GM23338 (cell line): ENCODE data around the gene TOMM7. TPM values are rescaled to one million over a fixed set of nuclear protein-coding genes. Genes with fewer than 3 reads are reported as not detected.

ENCODE experiments used
- ATAC-seq: fragments of 200-7000 bp; cut with Tn5 transposase; 3 replicates; pipeline ENCODE4 v1.9.1; 2020
- DNase-seq: peaks from one replicate; pipeline ENCODE4 v3.0.0-alpha.2; 2015; ENCODE audit warnings: low spot score
- H2AFZ ChIP-seq: fragments of 200-600 bp; sonication (generic); 2 replicates; pipeline ENCODE4 v1.8.0; 2016; ENCODE audit warnings: antibody characterized with exemption, mild to moderate bottlenecking, moderate library complexity
- H3F3A ChIP-seq: fragments of 200-600 bp; sonication (generic); replicated peaks from 2 replicates; pipeline ENCODE4 v1.8.0; 2017; ENCODE audit warnings: antibody characterized with exemption, mixed run types, low read depth
- H3K27ac ChIP-seq: fragments of 200-600 bp; sonication (generic); 2 replicates; pipeline ENCODE4 v1.6.1; 2016; ENCODE audit warnings: low read depth
- H3K27me3 ChIP-seq: fragments of 200-600 bp; sonication (generic); 2 replicates; pipeline ENCODE4 v1.8.0; 2016; ENCODE audit warnings: mild to moderate bottlenecking, mixed run types, moderate library complexity; ENCODE audit not compliant: insufficient read depth
- H3K36me3 ChIP-seq: fragments of 200-600 bp; sonication (generic); 2 replicates; pipeline ENCODE4 v1.8.0; 2016; ENCODE audit warnings: mild to moderate bottlenecking; ENCODE audit not compliant: insufficient read depth
- H3K4me1 ChIP-seq: fragments of 200-600 bp; sonication (generic); 2 replicates; pipeline ENCODE4 v1.8.0; 2016; ENCODE audit warnings: mild to moderate bottlenecking, moderate library complexity; ENCODE audit not compliant: insufficient read depth
- H3K4me2 ChIP-seq: fragments of 200-600 bp; sonication (generic); 2 replicates; pipeline ENCODE4 v1.7.1; 2017; ENCODE audit warnings: mixed run types
- H3K4me3 ChIP-seq: fragments of 200-600 bp; sonication (generic); 2 replicates; pipeline ENCODE4 v1.6.1; 2016; ENCODE audit warnings: mixed run types
- H3K79me2 ChIP-seq: fragments of 200-600 bp; sonication (generic); replicated peaks from 2 replicates; pipeline ENCODE4 v1.8.0; 2017; ENCODE audit warnings: mild to moderate bottlenecking; ENCODE audit not compliant: insufficient read depth
- H3K9me2 ChIP-seq: fragments of 200-600 bp; sonication (generic); 2 replicates; pipeline ENCODE4 v1.8.0; 2017; ENCODE audit not compliant: insufficient read depth
- H4K20me1 ChIP-seq: fragments of 200-600 bp; sonication (generic); replicated peaks from 2 replicates; pipeline ENCODE4 v1.8.0; 2017; ENCODE audit warnings: mild to moderate bottlenecking; ENCODE audit not compliant: insufficient read depth
- H3K27ac Mint-ChIP-seq: 2 replicates; pipeline ENCODE4 v1.8.0; 2020; ENCODE audit warnings: inconsistent platforms, mild to moderate bottlenecking, moderate library complexity, mixed read lengths
- H3K27me3 Mint-ChIP-seq: 3 replicates; pipeline ENCODE4 v1.8.0; 2022; ENCODE audit warnings: low read depth, mild to moderate bottlenecking, moderate library complexity, mixed read lengths, inconsistent platforms; ENCODE audit not compliant: insufficient read depth, poor library complexity
- H3K36me3 Mint-ChIP-seq: 3 replicates; pipeline ENCODE4 v1.8.0; 2021; ENCODE audit warnings: low read depth, mild to moderate bottlenecking, inconsistent platforms, moderate library complexity, mixed read lengths
- H3K4me1 Mint-ChIP-seq: 3 replicates; pipeline ENCODE4 v1.8.0; 2020; ENCODE audit warnings: mild to moderate bottlenecking, inconsistent platforms, mixed read lengths
- H3K4me3 Mint-ChIP-seq: 3 replicates; pipeline ENCODE4 v1.8.0; 2021; ENCODE audit warnings: moderate library complexity, mild to moderate bottlenecking, inconsistent platforms, mixed read lengths
- H3K9me3 Mint-ChIP-seq: 3 replicates; pipeline ENCODE4 v1.8.0; 2020; ENCODE audit warnings: moderate library complexity, mild to moderate bottlenecking, inconsistent platforms, mixed read lengths
- CREB1 ChIP-seq: fragments of 250-450 bp; sonication (Bioruptor Pico); IDR thresholded peaks from 2 replicates; pipeline ENCODE4 v1.5.0; 2020; ENCODE audit warnings: low read depth, mild to moderate bottlenecking, moderate library complexity
- EZH2 ChIP-seq: fragments of 200-600 bp; sonication (generic); IDR thresholded peaks from one replicate; pipeline ENCODE4 v1.8.0; 2017; ENCODE audit warnings: antibody characterized with exemption, mild to moderate bottlenecking, low read depth; ENCODE audit not compliant: unreplicated experiment
- EZH2phosphoT487 ChIP-seq: fragments of 200-600 bp; sonication (generic); IDR thresholded peaks from one replicate; pipeline ENCODE4 v1.8.1; 2018; ENCODE audit warnings: antibody characterized with exemption; ENCODE audit not compliant: unreplicated experiment
- JUNB ChIP-seq: IDR thresholded peaks from one replicate; pipeline ENCODE4 v1.6.1; 2016; ENCODE audit warnings: antibody characterized with exemption; ENCODE audit not compliant: unreplicated experiment
- POLR2AphosphoS5 ChIP-seq: IDR thresholded peaks from 2 replicates; pipeline ENCODE4 v1.6.1; 2016; ENCODE audit warnings: antibody characterized with exemption, low read depth
- REST ChIP-seq: IDR thresholded peaks from one replicate; pipeline ENCODE4 v1.6.1; 2018; ENCODE audit warnings: antibody characterized with exemption; ENCODE audit not compliant: unreplicated experiment
- STAT1 ChIP-seq: IDR thresholded peaks from one replicate; pipeline ENCODE4 v1.6.1; 2016; ENCODE audit warnings: antibody characterized with exemption; ENCODE audit not compliant: unreplicated experiment
- ZNF114 ChIP-seq: fragments of 250-450 bp; sonication (Bioruptor Pico); IDR thresholded peaks from 2 replicates; pipeline ENCODE4 v1.5.0; 2020; ENCODE audit warnings: mild to moderate bottlenecking, moderate library complexity
- ZNF331 ChIP-seq: fragments of 250-450 bp; sonication (Bioruptor Pico); IDR thresholded peaks from 2 replicates; pipeline ENCODE4 v1.5.0; 2020; ENCODE audit warnings: low read depth, mild to moderate bottlenecking, moderate library complexity
- ZNF462 ChIP-seq: fragments of 250-450 bp; sonication (Bioruptor Pico); IDR thresholded peaks from 2 replicates; pipeline ENCODE4 v1.5.0; 2020; ENCODE audit warnings: mild to moderate bottlenecking, moderate library complexity
- polyA plus RNA-seq: library from polyadenylated mRNA; unstranded; fragments of >200 nt; fragmentation: Nextera tagmentation; extraction: Ambion mirVana; gene quantifications from 2 replicates; pipeline ENCODE4 v1.2.1, GENCODE V29; 2016
- total RNA-seq: library from RNA; depleted of rRNA; stranded (reverse); fragments of >200 nt; shearing (Covaris generic); gene quantifications from 2 replicates; pipeline ENCODE4 v1.2.3, GENCODE V29; 2014

Gene TOMM7
- total and polyA plus RNA-seq, 2 experiments from 2014 or later: 164 to 920 TPM

GRCh38 chr7:22846961-22847360 lies 24.3 kb upstream of the TOMM7 start:
- Histone ChIP-seq H3K4me1 (peaks cover 26% of the 10 kb centered on the region), H3K79me2 (no peaks in the 10 kb centered on the region), H3K36me3 (no peaks in the 10 kb centered on the region), H3K27ac (no peak overlapping the region), H4K20me1 (no peaks in the 10 kb centered on the region), H3F3A (no peaks in the 10 kb centered on the region), H2AFZ (no peak overlapping the region), H3K4me2 (no peak overlapping the region), H3K9me2 (no peaks in the 10 kb centered on the region), H3K27me3 (no peaks in the 10 kb centered on the region), H3K4me3 (no peak overlapping the region)
- no peak overlapping the region for H3K4me3 Mint-ChIP-seq
- H3K9me3 Mint-ChIP-seq: peaks cover 7% of the 10 kb centered on the region; the same call in 1 of the 3 replicates
- ATAC-seq (no peak), DNase-seq (no peak)
- no peak for TF ChIP-seq JUNB
- TF ChIP-seq POLR2AphosphoS5: no peak
- no peak for TF ChIP-seq EZH2phosphoT487
- TF ChIP-seq EZH2: no peak
- no peak for TF ChIP-seq ZNF114 (CRISPR knock-in tag)
- H3K36me3 Mint-ChIP-seq: no peaks in the 10 kb centered on the region; the same call in 2 of the 3 replicates
- H3K27me3 Mint-ChIP-seq: peaks cover 5% of the 10 kb centered on the region
- H3K27ac Mint-ChIP-seq: no peak overlapping the region
- peaks cover 12% of the 10 kb centered on the region for H3K4me1 Mint-ChIP-seq

GRCh38 chr7:22845221-22845834 lies 22.7 kb upstream of the TOMM7 start:
- no peaks in the 10 kb centered on the region for H3F3A ChIP-seq
- peaks cover 5% of the 10 kb centered on the region for H3K27me3 Mint-ChIP-seq
- H3K27me3 ChIP-seq: no peaks in the 10 kb centered on the region
- DNase-seq (no peak), ATAC-seq (no peak)
- H3K9me3 Mint-ChIP-seq: peaks cover 7% of the 10 kb centered on the region; the same call in 1 of the 3 replicates
- H3K4me1 Mint-ChIP-seq: peaks cover 13% of the 10 kb centered on the region
- no peak overlapping the region for H2AFZ ChIP-seq
- no peaks in the 10 kb centered on the region for H3K9me2 ChIP-seq
- peaks cover 16% of the 10 kb centered on the region for H3K4me1 ChIP-seq
- H3K4me2 ChIP-seq: no peak overlapping the region
- H3K36me3 Mint-ChIP-seq: no peaks in the 10 kb centered on the region; the same call in 2 of the 3 replicates
- no peaks in the 10 kb centered on the region for H4K20me1 ChIP-seq
- no peak overlapping the region for H3K27ac Mint-ChIP-seq
- no peak overlapping the region for H3K4me3 Mint-ChIP-seq
- no peak overlapping the region for H3K4me3 ChIP-seq
- H3K27ac ChIP-seq: no peak overlapping the region
- H3K36me3 ChIP-seq: no peaks in the 10 kb centered on the region
- H3K79me2 ChIP-seq: no peaks in the 10 kb centered on the region
- TF ChIP-seq STAT1: no peak
- TF ChIP-seq ZNF114 (CRISPR knock-in tag): no peak
- TF ChIP-seq POLR2AphosphoS5: no peak
- no peak for TF ChIP-seq CREB1
- TF ChIP-seq ZNF462 (CRISPR knock-in tag): no peak
- TF ChIP-seq ZNF331 (CRISPR knock-in tag): no peak
- TF ChIP-seq REST: no peak
- no peak for TF ChIP-seq EZH2
